ENCODE data around the gene PLK3. TPM values are rescaled to one million over a fixed set of nuclear protein-coding genes. Genes with fewer than 3 reads are reported as not detected.
"Not testable (repeated sequence)": the region's sequence is repeated elsewhere in the genome, so short reads cannot be mapped to it uniquely, and the experiment has no call there.

The PLK3 gene
- total and polyA plus RNA-seq, 9 of the 15 experiments (the other 6 are each of a cell fraction or from before 2014, with no cell fraction given) = 0.52 to 22.7 (median 11.0) TPM

DNA sequence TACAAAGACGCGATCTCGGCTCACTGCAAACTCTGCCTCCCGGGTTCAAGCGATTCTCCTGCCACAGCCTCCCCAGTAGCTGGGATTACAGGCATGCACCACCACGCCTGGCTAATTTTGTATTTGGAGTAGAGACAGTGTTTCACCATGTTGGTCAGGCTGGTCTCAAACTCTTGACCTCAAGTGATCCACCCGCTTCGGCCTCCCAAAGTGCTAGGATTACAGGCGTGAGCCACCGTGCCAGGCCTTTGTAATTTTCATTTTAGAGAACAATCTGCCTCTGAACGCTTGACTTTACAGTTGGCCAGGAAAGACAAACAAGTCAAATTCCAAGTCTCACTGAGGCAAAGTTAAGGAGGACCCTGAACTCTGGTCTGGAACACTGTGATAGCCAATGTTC is 38.1 kb downstream of the PLK3 start:
- DNase-seq (ENCODE audit: extremely low read depth in 1 of 4, low spot score in 3 of 4); H3K79me2 ChIP-seq (ENCODE audit: control insufficient read depth, insufficient read depth, low read length); H3K27me3 ChIP-seq (ENCODE audit: control insufficient read depth in 2 of 2, insufficient read depth in 2 of 2, low read length in 2 of 2); H3K27ac ChIP-seq (ENCODE audit: extremely low read depth, low read depth, low read length); H4K20me1 ChIP-seq (replicated peaks; ENCODE audit: control insufficient read depth, insufficient read depth, low read length); H3K4me3 ChIP-seq; H3K36me3 ChIP-seq (ENCODE audit: control insufficient read depth, insufficient read depth, low read length); BruUV-seq (replicated peaks); FAIRE-seq; H3K4me2 ChIP-seq (ENCODE audit: insufficient read depth, low read length); H3K9me1 ChIP-seq (ENCODE audit: control insufficient read depth, insufficient read depth, low read length); H2AFZ ChIP-seq (ENCODE audit: low read depth, low read length); H3K9me3 ChIP-seq (replicated peaks; ENCODE audit: control insufficient read depth, insufficient read depth, low read depth, low read length); ATAC-seq; H3K9ac ChIP-seq (ENCODE audit: insufficient read depth in 1 of 2, low read depth in 2 of 2, low read length in 2 of 2): not testable (repeated sequence)
- CTCF ChIA-PET (ENCODE audit: low intra/inter-chr PET ratio) = interaction anchor here (0.7 kb wide), 2 partner anchors 465 to 1894 kb away, joined by 3 to 4 read pairs; no protein-coding TSS in a partner anchor
- POLR2A ChIA-PET = interaction anchor here (0.7 to 1.5 kb wide), 3 partner anchors 11 to 92 kb away, joined by 3 to 9 read pairs (median 6); no protein-coding TSS in a partner anchor
- in situ Hi-C loops (cut with MboI) (loop anchor here (5.0 kb wide), 1 partner anchor 174 kb away; the partner anchor contains the start of genes HECTD3 and UROD), intact Hi-C loops (cut with micrococcal nuclease) (loop anchor here (10.0 kb wide), 1 partner anchor 387 kb away; no protein-coding TSS in a partner anchor)
- 76% methylated on average over 11 of the region's 11 CpGs for WGBS (ENCODE audit: insufficient coverage, low coverage, missing lambda C conversion rate)
- H3K4me1 ChIP-seq (replicated peaks in 1 of 2; ENCODE audit: control insufficient read depth in 2 of 2, insufficient read depth in 2 of 2, low read length in 2 of 2) = peaks cover 21 to 25% of the 10 kb centered on the region in 2 experiments

DNA sequence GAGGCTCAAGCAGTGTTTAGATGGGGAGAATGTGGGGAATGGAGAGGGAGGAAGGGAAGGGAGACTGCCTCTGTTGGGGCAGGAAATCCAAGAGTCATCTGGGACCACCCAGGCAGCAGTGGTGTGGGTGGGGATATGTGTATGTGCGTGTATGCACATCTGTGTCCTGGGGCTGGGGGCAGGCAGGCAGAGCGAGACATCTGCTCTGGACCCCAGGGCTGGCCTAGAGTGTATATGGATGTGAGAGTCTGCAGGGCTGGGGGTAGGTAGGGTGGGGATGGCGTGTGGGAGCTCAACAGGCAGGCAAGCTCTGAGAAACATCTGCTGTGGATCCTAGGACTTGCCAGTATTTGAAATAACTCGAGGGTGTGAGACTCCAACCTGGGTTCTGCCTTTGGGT is 39.4 kb downstream of the PLK3 start:
- in situ Hi-C loops (cut with MboI) = loop anchor here (5.0 kb wide), 1 partner anchor 173 kb away; the partner anchor contains the start of genes HECTD3 and UROD
- intact Hi-C loops (cut with micrococcal nuclease) = loop anchor here (10.0 kb wide), 1 partner anchor 385 kb away; no protein-coding TSS in a partner anchor
- H3K4me2 ChIP-seq (ENCODE audit: insufficient read depth, low read length) = no peak overlapping the region
- no peaks in the 10 kb centered on the region for H3K9me3 ChIP-seq (replicated peaks; ENCODE audit: control insufficient read depth, insufficient read depth, low read depth, low read length)
- no peaks in the 10 kb centered on the region for H3K36me3 ChIP-seq (ENCODE audit: control insufficient read depth, insufficient read depth, low read length)
- H3K4me1 ChIP-seq (replicated peaks in 1 of 2; ENCODE audit: control insufficient read depth in 2 of 2, insufficient read depth in 2 of 2, low read length in 2 of 2) = peaks cover 13 to 18% of the 10 kb centered on the region in 2 experiments
- 56% methylated on average over 4 of the region's 4 CpGs for WGBS (ENCODE audit: insufficient coverage, low coverage, missing lambda C conversion rate)
- no peak overlapping the region for H3K27ac ChIP-seq (ENCODE audit: extremely low read depth, low read depth, low read length)
- H3K4me3 ChIP-seq = no peak overlapping the region
- DNase-seq (ENCODE audit: extremely low read depth in 1 of 4, low spot score in 3 of 4) (no peak), FAIRE-seq (no peak), ATAC-seq (no peak)
- H3K9ac ChIP-seq (ENCODE audit: insufficient read depth in 1 of 2, low read depth in 2 of 2, low read length in 2 of 2) = peak overlapping the region in 1 of 2 experiments; percentile 60; a peak in 2 of 4 replicates
- no TSS peak for BruUV-seq (replicated peaks)
- H4K20me1 ChIP-seq (replicated peaks; ENCODE audit: control insufficient read depth, insufficient read depth, low read length) = no peaks in the 10 kb centered on the region
- CTCF ChIA-PET (ENCODE audit: low intra/inter-chr PET ratio) = no interaction called here
- H3K27me3 ChIP-seq (ENCODE audit: control insufficient read depth in 2 of 2, insufficient read depth in 2 of 2, low read length in 2 of 2) = no peaks in the 10 kb centered on the region
- no peaks in the 10 kb centered on the region for H3K79me2 ChIP-seq (ENCODE audit: control insufficient read depth, insufficient read depth, low read length)
- no peaks in the 10 kb centered on the region for H3K9me1 ChIP-seq (ENCODE audit: control insufficient read depth, insufficient read depth, low read length)
- H2AFZ ChIP-seq (ENCODE audit: low read depth, low read length) = no peak overlapping the region
- POLR2A ChIA-PET = interaction anchor here (2.9 kb wide), 1 partner anchor 20 kb away, joined by 19 read pairs; no protein-coding TSS in a partner anchor
- no peak for TF ChIP-seq ZNF41 (CRISPR knock-in tag; conservative IDR thresholded peaks at IDR 0.05)
- no peak for TF ChIP-seq ARNT (IDR thresholded peaks at IDR 0.05)
- no peak for TF ChIP-seq E2F3 (CRISPR knock-in tag; IDR thresholded peaks at IDR 0.05)
- TF ChIP-seq, protein P1, sequence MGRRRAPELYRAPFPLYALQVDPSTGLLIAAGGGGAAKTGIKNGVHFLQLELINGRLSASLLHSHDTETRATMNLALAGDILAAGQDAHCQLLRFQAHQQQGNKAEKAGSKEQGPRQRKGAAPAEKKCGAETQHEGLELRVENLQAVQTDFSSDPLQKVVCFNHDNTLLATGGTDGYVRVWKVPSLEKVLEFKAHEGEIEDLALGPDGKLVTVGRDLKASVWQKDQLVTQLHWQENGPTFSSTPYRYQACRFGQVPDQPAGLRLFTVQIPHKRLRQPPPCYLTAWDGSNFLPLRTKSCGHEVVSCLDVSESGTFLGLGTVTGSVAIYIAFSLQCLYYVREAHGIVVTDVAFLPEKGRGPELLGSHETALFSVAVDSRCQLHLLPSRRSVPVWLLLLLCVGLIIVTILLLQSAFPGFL (CRISPR knock-in tag; IDR thresholded peaks at IDR 0.05) = no peak
- TF ChIP-seq MCM2 (IDR thresholded peaks at IDR 0.05; ENCODE audit: low read depth) = no peak
- no peak for TF ChIP-seq RBM15 (IDR thresholded peaks at IDR 0.05; ENCODE audit: insufficient read depth, low read length)
- no peak for TF ChIP-seq ETS2 (tag; IDR thresholded peaks at IDR 0.05; ENCODE audit: borderline replicate concordance, poor library complexity, severe bottlenecking)
- TF ChIP-seq ZNF197 (CRISPR knock-in tag; IDR thresholded peaks at IDR 0.05; ENCODE audit: low read depth) = no peak
- TF ChIP-seq CCAR2 (IDR thresholded peaks at IDR 0.05; ENCODE audit: low read depth, low read length) = no peak
- no peak for TF ChIP-seq ZNF668 (CRISPR knock-in tag; IDR thresholded peaks at IDR 0.05)
- TF ChIP-seq SP1 (CRISPR knock-in tag; IDR thresholded peaks at IDR 0.05) = no peak
- TF ChIP-seq, protein P2, sequence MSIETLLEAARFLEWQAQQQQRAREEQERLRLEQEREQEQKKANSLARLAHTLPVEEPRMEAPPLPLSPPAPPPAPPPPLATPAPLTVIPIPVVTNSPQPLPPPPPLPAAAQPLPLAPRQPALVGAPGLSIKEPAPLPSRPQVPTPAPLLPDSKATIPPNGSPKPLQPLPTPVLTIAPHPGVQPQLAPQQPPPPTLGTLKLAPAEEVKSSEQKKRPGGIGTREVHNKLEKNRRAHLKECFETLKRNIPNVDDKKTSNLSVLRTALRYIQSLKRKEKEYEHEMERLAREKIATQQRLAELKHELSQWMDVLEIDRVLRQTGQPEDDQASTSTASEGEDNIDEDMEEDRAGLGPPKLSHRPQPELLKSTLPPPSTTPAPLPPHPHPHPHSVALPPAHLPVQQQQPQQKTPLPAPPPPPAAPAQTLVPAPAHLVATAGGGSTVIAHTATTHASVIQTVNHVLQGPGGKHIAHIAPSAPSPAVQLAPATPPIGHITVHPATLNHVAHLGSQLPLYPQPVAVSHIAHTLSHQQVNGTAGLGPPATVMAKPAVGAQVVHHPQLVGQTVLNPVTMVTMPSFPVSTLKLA (conservative IDR thresholded peaks at IDR 0.05) = no peak
- no peak for TF ChIP-seq MTA2 (IDR thresholded peaks at IDR 0.05; ENCODE audit: low read depth)
